HepG2 (cell line): ENCODE data around the gene CA4. TPM values are rescaled to one million over a fixed set of nuclear protein-coding genes. Genes with fewer than 3 reads are reported as not detected.

Experiments
- ARID3A ChIP-seq: IDR thresholded peaks from 2 replicates; pipeline ENCODE4 v1.6.1; 2012; ENCODE audit warnings: low read depth, low read length, improper control_type of control experiment
- BRF2 ChIP-seq: sonication (generic); formaldehyde crosslinking; IDR thresholded peaks from 2 replicates; pipeline ENCODE4 v1.8.1; 2022; ENCODE audit warnings: mild to moderate bottlenecking, missing genetic modification reagents
- DBP ChIP-seq: sonication (generic); formaldehyde crosslinking; IDR thresholded peaks from 2 replicates; pipeline ENCODE4 v1.4.0; 2020; ENCODE audit warnings: missing genetic modification reagents; ENCODE audit errors: not compliant biosample characterization
- ETV6 ChIP-seq: sonication (generic); formaldehyde crosslinking; conservative IDR thresholded peaks from 2 replicates; pipeline ENCODE4 v1.4.0; 2020; ENCODE audit warnings: missing genetic modification reagents
- FOXA3 ChIP-seq: IDR thresholded peaks from 2 replicates; pipeline ENCODE4 v1.6.1; 2016; ENCODE audit warnings: missing genetic modification reagents, missing compliant biosample characterization
- FOXP4 ChIP-seq: sonication (generic); formaldehyde crosslinking; IDR thresholded peaks from 2 replicates; pipeline ENCODE4 v1.4.0; 2020; ENCODE audit warnings: missing genetic modification reagents
- JDP2 ChIP-seq: sonication (generic); formaldehyde crosslinking; IDR thresholded peaks from 2 replicates; pipeline ENCODE4 v1.8.1; 2022; ENCODE audit warnings: missing genetic modification reagents, borderline replicate concordance
- KAT2B ChIP-seq: fragments of 150-350 bp; IDR thresholded peaks from 2 replicates; pipeline ENCODE4 v1.6.1; 2014; ENCODE audit warnings: low read depth, low read length, borderline replicate concordance
- KLF13 ChIP-seq: sonication (generic); formaldehyde crosslinking; IDR thresholded peaks from 2 replicates; pipeline ENCODE4 v1.4.0; 2020; ENCODE audit warnings: mild to moderate bottlenecking, missing genetic modification reagents
- MTA1 ChIP-seq: sonication (generic); formaldehyde crosslinking; IDR thresholded peaks from 2 replicates; pipeline ENCODE4 v1.4.0; 2020; ENCODE audit warnings: missing genetic modification reagents, mild to moderate bottlenecking, borderline replicate concordance
- SOX13 ChIP-seq, 3 experiments: fragments of 450-650 bp in 1 of 3; sonication (generic) in 1 of 3; formaldehyde crosslinking in 1 of 3; IDR thresholded peaks in 2 of 3; conservative IDR thresholded peaks in 1 of 3; 2 replicates each; pipeline versions ENCODE4 v1.5.0 to v1.6.1; 2016 to 2020; ENCODE audit warnings: antibody characterized with exemption in 1 of 3, mild to moderate bottlenecking in 1 of 3, missing compliant biosample characterization in 1 of 3, missing genetic modification reagents in 1 of 3, moderate library complexity in 1 of 3
- SRSF4 ChIP-seq: fragments of 200-400 bp; formaldehyde crosslinking; IDR thresholded peaks from one replicate; pipeline ENCODE4 v1.6.1; 2018; ENCODE audit warnings: mild to moderate bottlenecking, low read depth, low read length, moderate library complexity; ENCODE audit not compliant: poor library complexity, severe bottlenecking
- TEAD2 ChIP-seq: sonication (generic); formaldehyde crosslinking; IDR thresholded peaks from 2 replicates; pipeline ENCODE4 v1.9.0; 2021; ENCODE audit warnings: missing genetic modification reagents
- TOE1 ChIP-seq: sonication (generic); formaldehyde crosslinking; IDR thresholded peaks from 2 replicates; pipeline ENCODE4 v1.4.0; 2020; ENCODE audit warnings: mild to moderate bottlenecking, missing genetic modification reagents
- ZBTB49 ChIP-seq: sonication (generic); formaldehyde crosslinking; IDR thresholded peaks from 2 replicates; pipeline ENCODE4 v1.4.0; 2020; ENCODE audit warnings: missing genetic modification reagents, borderline replicate concordance
- ZNF256 ChIP-seq: sonication (generic); formaldehyde crosslinking; conservative IDR thresholded peaks from 2 replicates; pipeline ENCODE4 v1.4.0; 2020; ENCODE audit warnings: missing genetic modification reagents
- ZNF282 ChIP-seq: fragments of 450-650 bp; IDR thresholded peaks from 2 replicates; pipeline ENCODE4 v1.6.1; 2018; ENCODE audit not compliant: partially characterized antibody
- ZNF510 ChIP-seq: sonication (generic); formaldehyde crosslinking; IDR thresholded peaks from 2 replicates; pipeline ENCODE4 v1.4.0; 2020; ENCODE audit warnings: low read depth, mild to moderate bottlenecking, missing genetic modification reagents
- ZNF546 ChIP-seq: sonication (generic); formaldehyde crosslinking; conservative IDR thresholded peaks from 2 replicates; pipeline ENCODE4 v1.8.1; 2023; ENCODE audit warnings: mild to moderate bottlenecking, missing genetic modification reagents
- ZSCAN21 ChIP-seq: sonication (generic); formaldehyde crosslinking; IDR thresholded peaks from 2 replicates; pipeline ENCODE4 v1.8.0; 2022; ENCODE audit warnings: mild to moderate bottlenecking, missing genetic modification reagents, moderate library complexity, borderline replicate concordance
- polyA plus RNA-seq, 8 experiments: library from polyadenylated mRNA; depleted of rRNA in 3 of 8; stranded (reverse) in 7 of 8; unstranded in 1 of 8; fragments of >200 nt; fragmentation: Illumina TruSeq in 4 of 8; extraction: Trizol in 4 of 8; gene quantifications; 2 replicates each; pipeline versions ENCODE4 v1.2.1 to v1.2.3, GENCODE V29; 2011 to 2016; ENCODE audit warnings: low read depth in 4 of 8, missing spikeins in 1 of 8, mixed read lengths in 1 of 8; ENCODE audit not compliant: insufficient read depth in 1 of 8
- total RNA-seq, 5 experiments: library from RNA; depleted of rRNA; stranded (reverse); fragments of >200 nt; fragmentation: Illumina TruSeq; extraction: Trizol; gene quantifications; 2 replicates each; pipeline ENCODE4 v1.2.3, GENCODE V29; 2016; ENCODE audit warnings: low read depth in 1 of 5

The CA4 gene
- total and polyA plus RNA-seq, 2 of the 13 experiments (the other 11 are each of a cell fraction or from before 2014, with no cell fraction given) = not detected

GRCh38 chr17:60139438-60140285 is 10.1 kb upstream of the CA4 start (continued):
- TF ChIP-seq ETV6 (peak; percentile 99), ZSCAN21 (CRISPR knock-in tag) (peak; percentile 98), FOXA3 (peak; percentile 76), ZNF256 (CRISPR knock-in tag) (peak; percentile 98), SOX13 (IDR thresholded peaks at IDR 0.05) (no peak), SOX13 (CRISPR knock-in tag; conservative IDR thresholded peaks at IDR 0.05 in 1 of 2, IDR thresholded peaks at IDR 0.05 in 1 of 2) (peak in 1 of 2 experiments; percentile 81; a peak in 2 of 4 replicates), KAT2B (no peak; the same call in 1 of the 2 replicates), JDP2 (CRISPR knock-in tag) (peak; percentile 59; the same call in 1 of the 2 replicates), FOXP4 (CRISPR knock-in tag) (peak; percentile 74), TEAD2 (peak; percentile 92), ZNF546 (CRISPR knock-in tag) (peak; percentile 91), SRSF4 (no peak), KLF13 (CRISPR knock-in tag) (peak; percentile 100), ARID3A (no peak), ZNF282 (no peak), DBP (peak; percentile 85), ZNF510 (CRISPR knock-in tag) (peak; percentile 94), BRF2 (CRISPR knock-in tag) (peak; percentile 94), MTA1 (CRISPR knock-in tag) (peak; percentile 70; the same call in 1 of the 2 replicates), TOE1 (CRISPR knock-in tag) (peak; percentile 99; the same call in 1 of the 2 replicates), ZBTB49 (CRISPR knock-in tag) (peak; percentile 98)
